H1 (cell line): ENCODE data around the gene GALNTL6. TPM values are rescaled to one million over a fixed set of nuclear protein-coding genes. Genes with fewer than 3 reads are reported as not detected.

Source experiments
- CTCF ChIA-PET: fragments of 300-600 bp; sonication (Branson Sonifier 250); formaldehyde crosslinking; loops from one replicate; lab custom pipeline; 2021; ENCODE audit not compliant: partially characterized antibody; lab: Charles Lee
- POLR2A ChIA-PET: fragments of 300-600 bp; sonication (Branson Sonifier 250); formaldehyde crosslinking; loops from one replicate; lab custom pipeline; 2021; ENCODE audit warnings: inconsistent platforms; ENCODE audit not compliant: partially characterized antibody; lab: Charles Lee
- DNase-seq, 2 experiments: peaks; one replicate each; pipeline versions ENCODE4 v3.0.0 to v3.0.0-alpha.2; 2010 to 2022; ENCODE audit warnings: low spot score in 2 of 2, low read depth in 1 of 2, mixed read lengths in 1 of 2
- FAIRE-seq: peaks from 2 replicates; lab custom pipeline; 2011; peaks lifted over from hg19 to GRCh38; lab: Jason Lieb, UNC
- H2AFZ ChIP-seq: 2 replicates; pipeline ENCODE4 v1.8.1; 2012; ENCODE audit warnings: low read length, inconsistent platforms
- H2AK5ac ChIP-seq: 2 replicates; pipeline ENCODE4 v1.6.1; 2013; ENCODE audit warnings: low read depth, low read length
- H2BK120ac ChIP-seq: replicated peaks from 2 replicates; pipeline ENCODE3; 2013; ENCODE audit warnings: low read depth, low read length, inconsistent platforms
- H2BK12ac ChIP-seq: 2 replicates; pipeline ENCODE4 v1.6.1; 2013; ENCODE audit warnings: low read depth, low read length
- H2BK15ac ChIP-seq: 2 replicates; pipeline ENCODE4 v1.6.1; 2013; ENCODE audit warnings: low read length
- H2BK20ac ChIP-seq: 2 replicates; pipeline ENCODE4 v1.6.1; 2013; ENCODE audit warnings: low read length
- H2BK5ac ChIP-seq: 2 replicates; pipeline ENCODE4 v1.6.1; 2013; ENCODE audit warnings: low read depth, low read length
- H3K14ac ChIP-seq: 2 replicates; pipeline ENCODE4 v1.6.1; 2013; ENCODE audit warnings: inconsistent platforms; ENCODE audit not compliant: insufficient read length
- H3K18ac ChIP-seq: 2 replicates; pipeline ENCODE4 v1.6.1; 2013; ENCODE audit warnings: low read length; ENCODE audit errors: extremely low read depth
- H3K23ac ChIP-seq: 2 replicates; pipeline ENCODE4 v1.6.1; 2013; ENCODE audit warnings: inconsistent platforms; ENCODE audit not compliant: insufficient read length
- H3K23me2 ChIP-seq: 2 replicates; pipeline ENCODE4 v1.6.1; 2013; ENCODE audit warnings: low read depth, low read length
- H3K27ac ChIP-seq: 2 replicates; pipeline ENCODE4 v1.6.1; 2011; ENCODE audit warnings: low read depth, low read length, inconsistent platforms
- H3K27me3 ChIP-seq, 4 experiments: replicated peaks in 1 of 4; 1 replicate in 1 of 4; 2 replicates in 3 of 4; pipeline versions ENCODE4 v1.6.1 to v1.8.1; 2011 to 2013; ENCODE audit warnings: low read length in 3 of 4, mild to moderate bottlenecking in 3 of 4, inconsistent platforms in 2 of 4, mixed read lengths in 2 of 4, moderate library complexity in 1 of 4; ENCODE audit not compliant: control insufficient read depth in 3 of 4, insufficient read depth in 3 of 4; ENCODE audit errors: extremely low read depth in 1 of 4
- H3K36me3 ChIP-seq, 4 experiments: 2 replicates each; pipeline versions ENCODE4 v1.6.1 to v1.8.1; 2011 to 2013; ENCODE audit warnings: mild to moderate bottlenecking in 4 of 4, low read length in 3 of 4, moderate library complexity in 2 of 4, control low read depth in 1 of 4, inconsistent platforms in 1 of 4; ENCODE audit not compliant: insufficient read depth in 4 of 4, control insufficient read depth in 2 of 4
- H3K4ac ChIP-seq: replicated peaks from 2 replicates; pipeline ENCODE3; 2013; ENCODE audit warnings: low read length, low read depth, mixed read lengths, inconsistent platforms; ENCODE audit not compliant: insufficient read length
- H3K4me1 ChIP-seq, 4 experiments: replicated peaks in 1 of 4; 1 replicate in 1 of 4; 2 replicates in 3 of 4; pipeline versions ENCODE4 v1.6.1 to v1.8.1; 2011 to 2013; ENCODE audit warnings: low read length in 3 of 4, inconsistent platforms in 2 of 4, mixed read lengths in 1 of 4; ENCODE audit not compliant: insufficient read depth in 4 of 4, control insufficient read depth in 3 of 4
- H3K4me2 ChIP-seq, 2 experiments: 2 replicates each; pipeline versions ENCODE4 v1.6.1 to v1.8.1; 2011 to 2013; ENCODE audit warnings: low read depth in 2 of 2, low read length in 2 of 2, control low read depth in 1 of 2, inconsistent platforms in 1 of 2, mild to moderate bottlenecking in 1 of 2; ENCODE audit not compliant: insufficient read depth in 1 of 2
- H3K4me3 ChIP-seq, 4 experiments: fragments of 200-600, 300-600 bp in 1 of 4; sonication (generic), shearing (Covaris generic), sonication (Bioruptor Twin) in 1 of 4; 2 replicates each; pipeline versions ENCODE4 v1.5.1 to v1.8.1; 2011 to 2016; ENCODE audit warnings: low read length in 4 of 4, low read depth in 3 of 4, control low read depth in 2 of 4, inconsistent platforms in 2 of 4, mild to moderate bottlenecking in 2 of 4, mixed read lengths in 1 of 4, moderate library complexity in 1 of 4; ENCODE audit not compliant: insufficient read depth in 2 of 4; ENCODE audit errors: extremely low read depth in 1 of 4
- H3K56ac ChIP-seq: replicated peaks from 2 replicates; pipeline ENCODE3; 2013; ENCODE audit warnings: low read depth, mild to moderate bottlenecking, mixed read lengths, low read length, inconsistent platforms; ENCODE audit not compliant: insufficient read length
- H3K79me1 ChIP-seq: 2 replicates; pipeline ENCODE4 v1.6.1; 2013; ENCODE audit warnings: low read depth, low read length, control low read depth
- H3K79me2 ChIP-seq, 2 experiments: 2 replicates each; pipeline versions ENCODE4 v1.6.1 to v1.8.1; 2012 to 2013; ENCODE audit warnings: low read length in 2 of 2, mild to moderate bottlenecking in 2 of 2, inconsistent platforms in 1 of 2; ENCODE audit not compliant: insufficient read depth in 2 of 2, control insufficient read depth in 1 of 2
- H3K9ac ChIP-seq, 4 experiments: replicated peaks in 1 of 4; 1 replicate in 1 of 4; 2 replicates in 3 of 4; pipeline versions ENCODE4 v1.6.1 to v1.8.1; 2011 to 2013; ENCODE audit warnings: low read depth in 3 of 4, low read length in 3 of 4, control low read depth in 2 of 4, mild to moderate bottlenecking in 2 of 4, moderate library complexity in 2 of 4, inconsistent platforms in 1 of 4; ENCODE audit errors: extremely low read depth in 1 of 4
- H3K9me3 ChIP-seq, 2 experiments: 2 replicates each; pipeline versions ENCODE4 v1.6.1 to v1.8.1; 2012 to 2013; ENCODE audit warnings: mild to moderate bottlenecking in 2 of 2, moderate library complexity in 2 of 2, control low read depth in 1 of 2, inconsistent platforms in 1 of 2, low read depth in 1 of 2, low read length in 1 of 2, mixed read lengths in 1 of 2; ENCODE audit not compliant: insufficient read depth in 2 of 2
- H4K20me1 ChIP-seq, 2 experiments: replicated peaks in 1 of 2; 2 replicates each; pipeline versions ENCODE3 to v1.8.1; 2011 to 2013; ENCODE audit warnings: inconsistent platforms in 2 of 2, low read length in 2 of 2, mild to moderate bottlenecking in 1 of 2; ENCODE audit not compliant: insufficient read depth in 2 of 2, control insufficient read depth in 1 of 2
- H4K5ac ChIP-seq: 2 replicates; pipeline ENCODE4 v1.6.1; 2013; ENCODE audit warnings: low read length, low read depth, mixed read lengths, inconsistent platforms; ENCODE audit not compliant: insufficient read length
- H4K8ac ChIP-seq: 2 replicates; pipeline ENCODE4 v1.8.0; 2013; ENCODE audit warnings: mild to moderate bottlenecking, moderate library complexity, low read length, inconsistent platforms; ENCODE audit not compliant: insufficient read depth; ENCODE audit errors: extremely low read depth
- H4K91ac ChIP-seq: replicated peaks from 2 replicates; pipeline ENCODE3; 2013; ENCODE audit warnings: low read length, mixed read lengths, inconsistent platforms; ENCODE audit not compliant: insufficient read length
- HDAC6 ChIP-seq: IDR thresholded peaks from one replicate; pipeline ENCODE4 v1.7.1; 2012; ENCODE audit warnings: low read depth, mild to moderate bottlenecking, inconsistent platforms, low read length, moderate library complexity
- KDM1A ChIP-seq: fragments of 200-600, 300-600 bp; sonication (generic); IDR thresholded peaks from 2 replicates; pipeline ENCODE4 v1.7.1; 2016; ENCODE audit warnings: mild to moderate bottlenecking, low read length, borderline replicate concordance
- KDM4A ChIP-seq: IDR thresholded peaks from one replicate; pipeline ENCODE4 v1.7.1; 2012; ENCODE audit warnings: low read depth, mild to moderate bottlenecking, moderate library complexity, low read length, inconsistent platforms; ENCODE audit not compliant: severe bottlenecking
- KDM5A ChIP-seq: fragments of 200-600 bp; IDR thresholded peaks from 2 replicates; pipeline ENCODE4 v1.7.1; 2012; ENCODE audit warnings: mild to moderate bottlenecking, low read length, inconsistent platforms, mixed read lengths
- NANOG ChIP-seq: IDR thresholded peaks from 2 replicates; pipeline ENCODE4 v1.6.1; 2011; ENCODE audit warnings: low read length, low read depth, mild to moderate bottlenecking, inconsistent platforms; ENCODE audit not compliant: insufficient read depth, poor library complexity, severe bottlenecking
- POLR2A ChIP-seq, 2 experiments: IDR thresholded peaks; 1 replicate in 1 of 2; 2 replicates in 1 of 2; pipeline ENCODE4 v1.6.1; 2011; ENCODE audit warnings: low read depth in 2 of 2, low read length in 2 of 2, mild to moderate bottlenecking in 2 of 2; ENCODE audit errors: control extremely low read depth in 1 of 2
- RFX5 ChIP-seq: IDR thresholded peaks from 2 replicates; pipeline ENCODE4 v1.6.1; 2011; ENCODE audit warnings: low read depth, low read length, improper control_type of control experiment, borderline replicate concordance
- SRF ChIP-seq: IDR thresholded peaks from 2 replicates; pipeline ENCODE4 v1.6.1; 2011; ENCODE audit warnings: mild to moderate bottlenecking, low read depth, low read length, moderate library complexity
- YY1 ChIP-seq: IDR thresholded peaks from 2 replicates; pipeline ENCODE4 v1.6.1; 2011; ENCODE audit warnings: low read depth, mild to moderate bottlenecking, low read length
- ZNF274 ChIP-seq: IDR thresholded peaks from 2 replicates; pipeline ENCODE4 v1.7.0; 2012; ENCODE audit warnings: low read length, borderline replicate concordance; ENCODE audit errors: extremely low read depth
- WGBS, 2 experiments: shearing (Covaris generic) in 1 of 2; methylation state at CpG; one replicate each; pipeline versions ENCODE4 v1.1.6 to v1.1.7; 2013 to 2015; ENCODE audit warnings: low lambda C conversion rate in 2 of 2, mixed read lengths in 2 of 2, inconsistent platforms in 1 of 2, low coverage in 1 of 2, missing lambda C conversion rate in 1 of 2; ENCODE audit not compliant: insufficient replicate concordance in 2 of 2, insufficient coverage in 1 of 2, insufficient read length in 1 of 2; ENCODE audit errors: extremely low coverage in 1 of 2, missing lambda C conversion rate in 1 of 2; 5-methylcytosine and 5-hydroxymethylcytosine counted together
- polyA plus RNA-seq, 7 experiments: library from polyadenylated mRNA; depleted of rRNA in 3 of 7; stranded (reverse) in 5 of 7; unstranded in 2 of 7; fragments of >200 nt in 5 of 7; fragments of 200-250 nt in 2 of 7; gene quantifications; 1 replicate in 5 of 7; 2 replicates in 1 of 7; 4 replicates in 1 of 7; pipeline versions ENCODE4 v1.2.1 to v1.2.3, GENCODE V29; 2011 to 2013; ENCODE audit warnings: missing spikeins in 2 of 7, mixed read lengths in 2 of 7
- total RNA-seq: library from RNA; stranded (reverse); fragmentation: NEBNext Ultra II Directional; extraction: Animal tissue kit (Norgen Biotek cat#: 25700); gene quantifications from 2 replicates; pipeline ENCODE4 v1.2.1, GENCODE V29; 2021

GALNTL6 gene
- total and polyA plus RNA-seq, 2 of the 8 experiments (the other 6 are each of a cell fraction or from before 2014, with no cell fraction given): 0.03 to 0.32 TPM

- H3K9ac ChIP-seq: no peak overlapping the region
- H4K8ac ChIP-seq: no peak overlapping the region
- no peaks in the 10 kb centered on the region for H3K23me2 ChIP-seq
- H3K79me2 ChIP-seq: no peaks in the 10 kb centered on the region
- no peak overlapping the region for H3K56ac ChIP-seq
- H3K4me3 ChIP-seq: no peak overlapping the region
- H2AK5ac ChIP-seq: no peak overlapping the region
- no peak overlapping the region for H3K14ac ChIP-seq
- no peak overlapping the region for H2BK12ac ChIP-seq
- no peak overlapping the region for H3K23ac ChIP-seq
- no peak overlapping the region for H4K5ac ChIP-seq
- H3K4me1 ChIP-seq: 0 out of 7 replicates have a peak, but pooled peaks cover 0 to 2% (median 0%) of the 10 kb centered on the region in 4 experiments
- no peak overlapping the region for H3K4me2 ChIP-seq
- H3K27ac ChIP-seq: no peak overlapping the region
- ChIA-PET CTCF (no interaction called here), POLR2A (no interaction called here)
- H3K79me1 ChIP-seq: no peaks in the 10 kb centered on the region
- no peak overlapping the region for H3K18ac ChIP-seq
- no peak overlapping the region for H2BK20ac ChIP-seq
- H2AFZ ChIP-seq: no peak overlapping the region
- H4K20me1 ChIP-seq: no peaks in the 10 kb centered on the region
- no peak overlapping the region for H2BK15ac ChIP-seq
- FAIRE-seq (no peak), DNase-seq (no peak)
- H3K36me3 ChIP-seq: no peaks in the 10 kb centered on the region
- no peak overlapping the region for H4K91ac ChIP-seq
- H3K9me3 ChIP-seq: no peaks in the 10 kb centered on the region
- TF ChIP-seq YY1: no peak
- no peak for TF ChIP-seq KDM5A
- no peak for TF ChIP-seq KDM4A
- TF ChIP-seq RFX5: no peak
- TF ChIP-seq HDAC6: no peak
- TF ChIP-seq ZNF274: no peak
- no peak for TF ChIP-seq NANOG
- no peak for TF ChIP-seq SRF
- TF ChIP-seq POLR2A (IDR thresholded peaks at IDR 0.05; ENCODE audit: control extremely low read depth in 1 of 2, low read depth in 2 of 2, low read length in 2 of 2): no peak
- TF ChIP-seq KDM1A: no peak
- 89% methylated on average over 1 of the region's 1 CpG; no CpG with 5 or more reads in 1 of the 2 experiments for WGBS, 2 experiments
- H3K27me3 ChIP-seq: no peaks in the 10 kb centered on the region
- no peak overlapping the region for H2BK120ac ChIP-seq
- H2BK5ac ChIP-seq: no peak overlapping the region
- no peak overlapping the region for H3K4ac ChIP-seq
Observed at GRCh38 chr4:172410363-172410762, 597.2 kb downstream of the GALNTL6 start.
